OCI-LY3 (cell line): ENCODE data around the gene UNC13C.

Source experiments
- H2AFZ ChIP-seq: fragments of 200-600, 300-600 bp; shearing (Covaris generic); 2 replicates; pipeline ENCODE4 v1.6.0; 2014; ENCODE audit warnings: antibody characterized with exemption, low read depth, low read length
- H3K27ac ChIP-seq: fragments of 200-600, 300-600 bp; sonication (generic); 2 replicates; pipeline ENCODE4 v1.5.1; 2014; ENCODE audit warnings: mild to moderate bottlenecking, low read length, moderate library complexity, mixed read lengths
- H3K27me3 ChIP-seq: fragments of 200-600, 300-600 bp; sonication (generic); 2 replicates; pipeline ENCODE4 v1.6.1; 2014; ENCODE audit warnings: low read depth, low read length, mixed read lengths
- H3K36me3 ChIP-seq: fragments of 200-600, 300-600 bp; sonication (generic); replicated peaks from 2 replicates; pipeline ENCODE3; 2014; ENCODE audit warnings: low read depth, low read length, mixed read lengths
- H3K4me1 ChIP-seq: fragments of 300-600, 200-600 bp; sonication (generic); 2 replicates; pipeline ENCODE4 v1.6.1; 2014; ENCODE audit warnings: low read length, mixed read lengths
- H3K4me2 ChIP-seq: fragments of 200-600, 300-600 bp; sonication (generic); 2 replicates; pipeline ENCODE4 v1.6.1; 2014; ENCODE audit warnings: low read length, mixed read lengths
- H3K4me3 ChIP-seq: fragments of 300-600, 200-600 bp; sonication (generic); 2 replicates; pipeline ENCODE4 v1.5.1; 2014; ENCODE audit warnings: antibody characterized with exemption, mild to moderate bottlenecking, low read length, moderate library complexity
- H3K79me2 ChIP-seq: fragments of 300-600, 200-600 bp; shearing (Covaris generic); 2 replicates; pipeline ENCODE4 v1.6.1; 2014; ENCODE audit warnings: mild to moderate bottlenecking, low read length, mixed read lengths
- H3K9ac ChIP-seq: fragments of 300-600, 200-600 bp; shearing (Covaris generic); 2 replicates; pipeline ENCODE4 v1.6.0; 2014; ENCODE audit warnings: mild to moderate bottlenecking, low read length, moderate library complexity
- H3K9me3 ChIP-seq: fragments of 200-600, 300-600 bp; shearing (Covaris generic); 2 replicates; pipeline ENCODE4 v1.6.1; 2014; ENCODE audit warnings: low read length, mixed read lengths; ENCODE audit not compliant: insufficient read depth
- H4K20me1 ChIP-seq: fragments of 200-600, 300-600 bp; sonication (generic); 2 replicates; pipeline ENCODE4 v1.6.1; 2016; ENCODE audit warnings: low read length, mixed read lengths; ENCODE audit not compliant: insufficient read depth
- CTCF ChIP-seq: fragments of 200-600, 300-600 bp; sonication (generic); IDR thresholded peaks from 2 replicates; pipeline ENCODE4 v1.5.1; 2014; ENCODE audit warnings: antibody characterized with exemption, low read length, low read depth
- EZH2phosphoT487 ChIP-seq: fragments of 200-600 bp; shearing (Covaris generic); IDR thresholded peaks from 2 replicates; pipeline ENCODE4 v1.6.1; 2018; ENCODE audit warnings: antibody characterized with exemption, mixed run types, low read depth

UNC13C gene

GRCh38 chr15:53987480-53987879 is 9.2 kb downstream of the UNC13C start:
- Histone ChIP-seq H3K4me3 (no peak overlapping the region), H3K27me3 (no peaks in the 10 kb centered on the region), H3K36me3 (no peaks in the 10 kb centered on the region), H3K27ac (no peak overlapping the region), H2AFZ (no peak overlapping the region), H4K20me1 (no peaks in the 10 kb centered on the region), H3K4me2 (no peak overlapping the region), H3K9me3 (no peaks in the 10 kb centered on the region), H3K79me2 (no peaks in the 10 kb centered on the region), H3K4me1 (no peaks in the 10 kb centered on the region), H3K9ac (no peak overlapping the region)
- TF ChIP-seq EZH2phosphoT487 (no peak), CTCF (no peak)

GRCh38 chr15:54007256-54007655 is 29.0 kb downstream of the UNC13C start:
- Histone ChIP-seq H3K9me3 (no peaks in the 10 kb centered on the region), H3K4me1 (no peaks in the 10 kb centered on the region), H3K36me3 (no peaks in the 10 kb centered on the region), H4K20me1 (no peaks in the 10 kb centered on the region), H3K27ac (no peak overlapping the region), H3K27me3 (no peaks in the 10 kb centered on the region), H3K9ac (no peak overlapping the region), H2AFZ (no peak overlapping the region), H3K4me3 (no peak overlapping the region), H3K79me2 (no peaks in the 10 kb centered on the region), H3K4me2 (no peak overlapping the region)
- TF ChIP-seq CTCF, result no peak

- no peaks in the 10 kb centered on the region for H3K27me3 ChIP-seq
- H3K9ac ChIP-seq, result no peak overlapping the region
These were observed 33.4 kb downstream of the UNC13C start for GRCh38 chr15:54011656-54012055.

GRCh38 chr15:54014067-54014655 is 35.9 kb downstream of the UNC13C start:
- Histone ChIP-seq H3K4me3 (no peak overlapping the region), H2AFZ (no peak overlapping the region), H3K4me2 (no peak overlapping the region), H3K9me3 (no peaks in the 10 kb centered on the region), H3K79me2 (no peaks in the 10 kb centered on the region), H3K9ac (no peak overlapping the region), H3K4me1 (no peaks in the 10 kb centered on the region), H3K27me3 (no peaks in the 10 kb centered on the region), H3K27ac (no peak overlapping the region), H3K36me3 (no peaks in the 10 kb centered on the region), H4K20me1 (no peaks in the 10 kb centered on the region)
- no peak for TF ChIP-seq EZH2phosphoT487
- no peak for TF ChIP-seq CTCF

More at GRCh38 chr15:54011656-54012055, 33.4 kb downstream of the UNC13C start:
- TF ChIP-seq CTCF, result no peak
- no peak for TF ChIP-seq EZH2phosphoT487
- Histone ChIP-seq H3K4me1 (no peaks in the 10 kb centered on the region), H3K4me3 (no peak overlapping the region), H3K9me3 (no peaks in the 10 kb centered on the region), H2AFZ (no peak overlapping the region), H3K4me2 (no peak overlapping the region), H3K36me3 (no peaks in the 10 kb centered on the region), H4K20me1 (no peaks in the 10 kb centered on the region), H3K27ac (no peak overlapping the region), H3K79me2 (no peaks in the 10 kb centered on the region)
